ENCODE results near the gene FTO.

The FTO gene

DNA sequence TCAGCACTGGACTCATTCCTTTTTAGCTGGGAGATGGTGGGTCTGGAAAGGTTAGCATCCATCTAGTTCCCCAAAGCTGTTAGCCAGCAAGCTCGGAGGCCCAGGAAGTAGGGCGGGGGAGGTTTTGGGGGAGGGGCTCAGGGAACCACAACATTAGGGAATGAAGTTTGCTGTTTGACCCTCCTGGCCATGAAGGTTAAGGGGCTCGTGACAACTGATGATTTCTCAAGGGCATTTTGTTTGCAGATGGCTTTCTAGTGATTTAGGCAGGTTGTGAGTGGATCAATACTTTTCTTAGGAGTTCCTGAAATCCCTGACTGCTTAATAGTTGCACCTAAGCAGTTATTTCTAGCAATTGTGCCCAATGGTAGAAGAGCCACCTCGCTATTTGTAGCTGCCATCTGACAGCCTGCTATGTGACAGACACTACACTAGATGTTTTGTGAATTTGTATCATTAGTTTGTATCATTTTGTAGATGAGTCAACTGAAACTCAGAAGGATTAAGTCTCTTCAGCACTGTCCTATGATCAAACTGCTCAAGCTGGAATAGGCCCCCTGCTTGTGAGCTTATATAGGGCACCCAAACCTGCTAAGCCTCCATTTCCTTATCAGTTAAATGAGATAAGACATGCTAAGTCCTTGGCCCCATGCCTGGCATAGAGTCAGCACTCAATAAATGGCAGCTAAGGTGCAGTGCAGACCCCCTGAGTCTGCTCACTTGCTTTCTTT, 436.3 kb downstream of the FTO start:
- DNase-seq, result no peak

DNA sequence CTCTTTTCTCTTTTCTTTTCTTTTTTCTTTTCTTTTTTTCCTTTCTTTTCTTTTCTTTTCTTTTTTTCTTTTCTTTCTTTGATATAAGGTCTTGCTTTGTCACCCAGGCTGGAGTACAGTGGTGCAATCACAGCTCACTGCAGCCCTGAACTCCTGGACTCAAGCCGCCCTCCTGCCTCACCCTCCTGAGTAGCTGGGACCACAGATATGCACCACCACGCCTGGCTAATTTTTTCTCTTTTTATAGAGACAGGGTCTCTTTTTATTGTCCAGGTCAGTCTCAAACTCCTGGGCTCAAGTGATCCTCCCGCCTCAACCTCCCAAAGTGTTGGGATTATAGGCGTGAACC, 436.8 kb downstream of the FTO start:
- DNase-seq, result no peak

- DNase-seq, result no peak
Measured at GRCh38 chr16:54142787-54143186, 438.8 kb downstream of the FTO start.

DNA sequence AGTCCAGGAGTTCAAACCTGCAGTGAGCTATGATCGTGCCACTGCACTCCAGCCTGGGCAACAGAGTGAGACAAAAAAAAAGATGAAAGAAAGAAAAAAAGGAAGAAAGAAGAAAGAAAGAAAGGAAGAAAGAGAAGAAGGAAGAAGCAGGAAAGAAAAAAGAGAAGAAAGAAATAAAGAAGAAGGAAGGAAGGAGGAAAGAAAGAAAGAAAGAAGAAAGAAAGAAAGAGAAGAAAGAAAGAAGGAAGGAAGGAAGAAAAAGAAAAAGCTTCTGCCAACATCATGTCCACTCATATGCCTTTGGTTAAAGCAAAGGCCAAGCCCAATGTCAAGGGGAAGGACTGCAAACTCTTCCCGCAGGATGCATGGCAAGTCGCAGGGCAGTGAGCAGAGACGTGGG, 439.5 kb downstream of the FTO start:
- DNase-seq, result no peak

GRCh38 chr16:54143934-54144571, 440.1 kb downstream of the FTO start:
- no peak for DNase-seq

GRCh38 chr16:54144572-54144947, 440.6 kb downstream of the FTO start:
- no peak for DNase-seq

GRCh38 chr16:54145881-54146280, 441.9 kb downstream of the FTO start:
- DNase-seq, result no peak

- no peak for DNase-seq
Measured at GRCh38 chr16:54148974-54149373, 445.0 kb downstream of the FTO start.

DNA sequence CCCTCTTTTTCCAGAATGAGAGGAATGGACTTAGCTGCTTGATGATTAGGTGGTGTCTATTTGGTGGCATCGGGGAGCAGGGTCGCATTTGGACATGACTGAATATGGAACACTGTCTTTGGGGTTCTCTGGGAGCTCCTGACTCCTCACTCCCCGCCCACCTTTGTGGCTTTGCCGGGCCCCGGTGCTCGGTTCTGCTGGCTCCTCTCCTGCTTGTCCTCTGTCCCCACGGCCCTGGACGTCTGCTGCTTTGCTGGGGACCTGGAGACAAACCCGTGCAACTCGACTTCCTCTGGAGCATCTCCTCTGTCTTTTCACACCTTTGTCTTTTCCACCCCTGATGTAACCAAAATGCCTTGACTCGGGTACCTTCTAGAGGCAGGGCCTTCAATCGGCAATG, 446.9 kb downstream of the FTO start:
- no peak for DNase-seq

GRCh38 chr16:54152362-54153239, 448.6 kb downstream of the FTO start:
- no peak for DNase-seq

GRCh38 chr16:54153240-54153934, 449.4 kb downstream of the FTO start:
- no peak for DNase-seq

DNA sequence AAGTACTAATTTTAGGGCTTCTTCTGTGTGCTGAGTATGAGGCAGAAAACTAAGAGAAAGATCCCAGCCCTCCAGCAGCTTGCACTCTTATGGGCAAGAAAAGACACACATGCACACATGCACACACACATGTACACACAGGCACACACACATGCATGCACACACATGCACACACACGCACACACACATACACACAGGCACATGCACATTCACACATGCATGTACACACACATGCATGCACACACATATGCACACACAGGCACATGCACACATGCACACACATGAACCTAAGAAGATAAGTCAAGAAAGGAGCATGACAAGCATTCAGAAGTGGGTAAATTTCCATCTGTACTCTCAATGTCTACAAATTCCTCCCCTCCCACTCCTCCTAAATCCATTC, 452.4 kb downstream of the FTO start:
- DNase-seq, result no peak

DNA sequence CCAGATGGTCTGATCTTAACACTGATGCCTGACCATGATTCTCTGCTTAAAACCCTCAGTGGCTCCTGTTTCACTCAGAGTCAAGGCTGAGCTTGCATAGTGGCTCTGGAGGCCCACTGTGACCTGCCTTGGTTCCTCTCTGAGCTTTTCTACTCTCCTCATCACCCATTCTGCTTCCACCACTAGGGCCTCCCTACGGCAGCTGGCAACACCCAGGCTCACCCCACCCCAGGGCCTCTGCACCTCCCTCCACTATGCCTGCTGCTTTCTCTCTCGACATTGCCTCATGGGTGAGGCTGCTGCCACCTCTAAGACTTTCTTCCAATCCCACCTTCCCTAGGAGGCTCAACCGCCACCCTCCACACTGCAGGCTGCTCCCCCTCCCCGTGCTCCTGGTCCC, 455.0 kb downstream of the FTO start:
- DNase-seq, result no peak

GRCh38 chr16:54159490-54160080, 455.6 kb downstream of the FTO start:
- DNase-seq, result no peak

DNA sequence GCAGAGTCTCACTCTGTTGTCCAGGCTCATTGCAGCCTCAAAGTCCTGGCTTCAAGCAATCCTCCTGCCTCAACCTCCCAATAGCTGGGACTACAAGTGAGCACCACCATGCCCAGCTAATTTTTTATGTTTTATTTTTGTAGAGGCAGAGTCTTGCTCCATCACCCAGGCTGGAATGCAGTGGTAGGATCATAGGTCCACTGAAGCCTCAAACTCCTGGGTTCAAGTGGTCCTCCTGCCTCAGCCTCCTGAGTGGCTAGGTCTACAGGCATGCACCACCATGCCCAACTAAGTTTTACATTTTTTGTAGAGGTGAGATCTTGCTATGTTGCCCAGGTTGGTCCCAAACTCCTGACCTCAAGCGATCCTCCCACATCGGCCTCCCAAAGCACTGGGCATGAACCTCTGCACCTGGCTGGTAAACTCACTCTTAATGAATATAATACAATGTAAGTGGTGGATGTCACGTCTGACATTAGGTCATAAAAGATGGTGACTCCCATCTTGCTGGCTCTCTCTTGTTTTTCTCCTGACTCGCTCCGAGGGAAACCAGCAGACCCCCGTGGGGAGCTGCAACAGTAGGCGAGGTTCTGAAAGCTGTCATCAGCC, 456.4 kb downstream of the FTO start:
- DNase-seq, result no peak

DNA sequence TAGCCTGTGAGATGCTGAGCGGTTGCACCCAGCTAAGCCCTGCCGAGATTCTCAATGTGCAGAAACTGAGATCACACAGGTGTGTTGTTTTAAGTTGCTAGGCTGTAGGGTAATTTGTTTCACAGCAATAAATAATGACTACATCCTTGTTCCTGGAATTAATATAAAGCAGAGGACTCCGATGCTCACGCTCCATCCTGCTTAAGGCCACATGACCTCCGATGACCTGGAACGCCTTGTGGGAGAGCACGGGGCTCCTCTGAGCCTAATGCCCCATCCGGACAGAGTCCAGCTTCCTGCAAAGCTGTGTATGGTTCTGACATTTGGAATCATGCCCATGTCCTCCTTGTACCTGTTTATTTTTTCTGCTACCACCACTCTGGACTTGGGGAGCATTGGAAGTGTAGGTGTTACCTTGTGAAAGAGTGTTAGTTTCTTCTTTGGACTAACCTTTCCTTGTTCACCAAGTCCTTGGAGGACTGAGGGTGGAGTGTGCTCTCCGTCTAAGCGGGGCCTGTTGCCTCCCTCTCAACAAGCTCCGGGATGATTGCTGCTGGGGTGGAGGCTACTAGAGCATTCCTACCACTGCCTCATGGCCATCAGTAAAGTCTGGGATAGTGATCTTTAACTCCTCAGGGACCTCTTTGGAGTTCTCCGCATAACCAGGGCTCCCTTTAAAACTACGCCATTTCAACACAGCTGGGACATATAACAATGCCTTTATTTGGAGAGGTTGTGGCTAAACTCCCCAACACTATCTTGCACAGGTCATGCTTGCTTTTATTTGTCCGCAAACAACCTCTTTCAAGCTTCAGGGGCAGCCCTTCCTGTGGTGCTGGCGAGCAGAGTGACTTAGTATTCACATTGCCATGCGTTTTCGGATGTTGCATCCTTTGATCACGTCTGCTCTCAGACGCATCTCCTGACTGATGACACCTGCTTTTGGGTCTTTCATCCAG, 457.3 kb downstream of the FTO start:
- no peak for DNase-seq

DNA sequence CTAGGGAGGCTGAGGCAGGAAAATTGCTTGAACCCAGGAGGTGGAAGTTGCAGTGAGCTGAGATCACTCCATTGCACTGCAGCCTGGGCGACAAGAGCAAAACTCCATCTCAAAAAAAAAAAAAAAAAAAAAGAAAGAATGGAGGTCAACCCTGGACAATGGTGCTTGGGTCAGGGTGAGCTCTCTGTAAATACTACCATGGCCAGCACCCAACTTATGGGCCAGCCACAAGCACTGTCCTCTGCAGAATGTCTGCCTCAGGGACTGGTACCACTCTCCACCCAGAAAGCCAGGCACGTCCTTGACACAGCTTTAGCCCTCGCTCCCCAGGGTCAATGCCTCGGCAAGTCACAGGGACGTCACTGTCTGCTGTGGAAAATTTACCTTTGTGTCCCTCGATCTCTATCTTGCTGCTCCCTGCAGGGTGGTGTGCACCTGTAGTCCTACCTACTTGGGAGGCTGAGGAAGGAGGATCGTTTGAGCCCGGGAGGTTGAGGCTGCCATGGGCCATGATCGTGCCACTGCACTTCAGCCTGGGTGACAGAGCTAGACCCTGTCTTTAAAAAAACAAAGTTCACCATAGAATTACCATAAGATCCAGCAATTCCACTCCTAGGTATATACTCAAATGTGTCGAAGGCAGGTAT, 459.4 kb downstream of the FTO start:
- DNase-seq, result no peak

DNA sequence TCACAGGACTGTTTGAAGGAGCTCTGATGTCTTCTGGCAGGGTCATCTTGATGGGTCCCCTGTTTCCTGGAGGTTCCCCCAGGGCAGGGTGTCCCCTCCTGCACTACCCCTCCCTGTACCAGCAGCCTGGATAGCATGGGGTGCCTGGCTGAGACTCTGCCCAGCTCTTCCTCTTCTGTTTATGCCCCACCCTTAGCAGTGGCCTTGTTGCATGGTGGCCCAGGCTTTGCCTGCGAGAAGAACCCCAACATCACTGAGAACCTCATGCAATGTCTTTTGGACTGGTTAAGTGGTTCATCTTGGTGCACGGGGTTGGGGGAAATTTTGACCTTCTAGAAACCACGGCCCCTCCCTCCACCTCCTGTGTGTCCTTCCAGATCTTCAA, 460.8 kb downstream of the FTO start:
- DNase-seq, result no peak

DNA sequence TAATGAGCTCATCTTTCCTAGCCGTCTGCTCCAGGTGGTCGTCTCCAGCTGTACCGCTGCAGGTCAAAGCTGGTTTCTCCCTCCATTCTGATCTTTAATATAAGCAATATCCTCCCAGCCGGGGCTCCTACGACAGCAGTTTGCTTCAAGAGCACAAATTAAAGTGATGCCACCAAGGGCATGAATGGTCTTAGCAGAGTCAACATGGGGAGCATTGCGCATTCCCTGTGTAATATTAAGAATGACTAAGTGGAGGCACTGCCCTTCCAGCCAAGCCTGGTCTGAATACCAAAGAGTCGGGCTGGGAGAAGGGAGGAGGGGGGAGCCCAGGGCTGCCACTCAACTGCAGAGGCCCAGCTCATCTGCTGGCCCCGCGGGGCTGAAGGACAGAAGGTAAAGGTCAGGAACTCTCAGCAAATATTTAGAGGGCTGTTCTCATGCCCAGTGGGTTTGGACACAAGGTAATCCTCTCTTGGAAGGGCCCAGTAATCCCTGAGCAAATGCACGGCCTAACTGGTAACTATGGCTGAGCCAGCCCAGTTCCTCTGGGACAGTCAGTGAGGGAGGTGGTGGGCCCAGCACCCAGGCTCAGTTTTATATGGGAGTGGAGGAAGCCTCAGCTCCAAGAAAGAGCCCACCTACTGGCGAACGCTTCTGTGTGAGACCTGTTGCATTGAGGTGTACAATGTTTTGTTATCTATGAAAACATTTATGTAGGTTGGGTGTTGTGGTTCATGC, 461.4 kb downstream of the FTO start:
- DNase-seq, result no peak

All from activated CD8-positive, alpha-beta memory T cell treated with anti-CD3 and anti-CD28 coated beads, Interleukin-2, amount 50 U/mL, for 48 hours (primary cell).